H1 (cell line): ENCODE measurements around the gene DVL2. TPM values are rescaled to one million over a fixed set of nuclear protein-coding genes. Genes with fewer than 3 reads are reported as not detected.

Source experiments
- SIN3A ChIP-seq, 2 experiments: IDR thresholded peaks in 1 of 2; conservative IDR thresholded peaks in 1 of 2; 2 replicates each; pipeline ENCODE4 v1.6.1; 2011 to 2012; ENCODE audit warnings: low read length in 2 of 2, improper control_type of control experiment in 1 of 2, low read depth in 1 of 2, mild to moderate bottlenecking in 1 of 2
- polyA plus RNA-seq, 7 experiments: library from polyadenylated mRNA; depleted of rRNA in 3 of 7; stranded (reverse) in 5 of 7; unstranded in 2 of 7; fragments of >200 nt in 5 of 7; fragments of 200-250 nt in 2 of 7; gene quantifications; 1 replicate in 5 of 7; 2 replicates in 1 of 7; 4 replicates in 1 of 7; pipeline versions ENCODE4 v1.2.1 to v1.2.3, GENCODE V29; 2011 to 2013; ENCODE audit warnings: missing spikeins in 2 of 7, mixed read lengths in 2 of 7
- total RNA-seq: library from RNA; stranded (reverse); fragmentation: NEBNext Ultra II Directional; extraction: Animal tissue kit (Norgen Biotek cat#: 25700); gene quantifications from 2 replicates; pipeline ENCODE4 v1.2.1, GENCODE V29; 2021

DVL2 gene
- total and polyA plus RNA-seq, 2 of the 8 experiments (the other 6 are each of a cell fraction or from before 2014, with no cell fraction given), result 19.0 to 59.6 TPM

GRCh38 chr17:7242717-7243452 is 8.6 kb upstream of the DVL2 start (continued):
- peak; percentile 97 to 99 for TF ChIP-seq SIN3A (conservative IDR thresholded peaks at IDR 0.05 in 1 of 2, IDR thresholded peaks at IDR 0.05 in 1 of 2; ENCODE audit: low read depth in 1 of 2, low read length in 2 of 2)
